ENCODE data around the gene PRKAR1A.

Gene PRKAR1A

DNA sequence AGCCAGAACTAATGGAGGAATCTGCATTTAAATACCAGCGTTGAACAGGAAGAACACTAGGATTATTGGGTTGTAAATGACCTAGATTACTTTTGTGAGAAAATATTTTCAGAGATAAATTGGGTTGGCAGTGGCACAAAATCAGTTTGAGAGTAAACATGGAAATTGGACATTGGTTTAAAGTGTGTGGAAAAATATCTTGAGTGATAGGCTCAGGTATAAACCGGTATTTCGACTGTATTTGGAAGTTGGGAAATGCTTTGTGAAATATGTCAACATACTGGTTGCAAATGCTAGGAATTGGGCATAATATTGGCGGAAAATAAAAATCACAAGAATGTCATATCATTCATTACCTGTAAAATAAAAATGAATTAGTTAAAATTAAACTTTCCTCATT, 15.1 kb downstream of the PRKAR1A start:
- ChIA-PET POLR2A (no interaction called here), CTCF (no interaction called here)
- TF ChIP-seq HDGF (IDR thresholded peaks at IDR 0.05; ENCODE audit: borderline replicate concordance), result no peak
- no peak for TF ChIP-seq FOXA1 (IDR thresholded peaks at IDR 0.05)
- no peak for TF ChIP-seq L3MBTL2 (conservative IDR thresholded peaks at IDR 0.05)
- TF ChIP-seq FOXK2 (IDR thresholded peaks at IDR 0.05), result no peak
- TF ChIP-seq CTBP1 (IDR thresholded peaks at IDR 0.05; ENCODE audit: borderline replicate concordance), result no peak
- TF ChIP-seq ZNF384 (IDR thresholded peaks at IDR 0.05), result no peak
- TF ChIP-seq SUZ12 (IDR thresholded peaks at IDR 0.05), result no peak
- TF ChIP-seq, protein P1, sequence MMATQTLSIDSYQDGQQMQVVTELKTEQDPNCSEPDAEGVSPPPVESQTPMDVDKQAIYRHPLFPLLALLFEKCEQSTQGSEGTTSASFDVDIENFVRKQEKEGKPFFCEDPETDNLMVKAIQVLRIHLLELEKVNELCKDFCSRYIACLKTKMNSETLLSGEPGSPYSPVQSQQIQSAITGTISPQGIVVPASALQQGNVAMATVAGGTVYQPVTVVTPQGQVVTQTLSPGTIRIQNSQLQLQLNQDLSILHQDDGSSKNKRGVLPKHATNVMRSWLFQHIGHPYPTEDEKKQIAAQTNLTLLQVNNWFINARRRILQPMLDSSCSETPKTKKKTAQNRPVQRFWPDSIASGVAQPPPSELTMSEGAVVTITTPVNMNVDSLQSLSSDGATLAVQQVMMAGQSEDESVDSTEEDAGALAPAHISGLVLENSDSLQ (IDR thresholded peaks at IDR 0.05), result no peak
- no peak for DNase-seq (ENCODE audit: extremely low spot score)

DNA sequence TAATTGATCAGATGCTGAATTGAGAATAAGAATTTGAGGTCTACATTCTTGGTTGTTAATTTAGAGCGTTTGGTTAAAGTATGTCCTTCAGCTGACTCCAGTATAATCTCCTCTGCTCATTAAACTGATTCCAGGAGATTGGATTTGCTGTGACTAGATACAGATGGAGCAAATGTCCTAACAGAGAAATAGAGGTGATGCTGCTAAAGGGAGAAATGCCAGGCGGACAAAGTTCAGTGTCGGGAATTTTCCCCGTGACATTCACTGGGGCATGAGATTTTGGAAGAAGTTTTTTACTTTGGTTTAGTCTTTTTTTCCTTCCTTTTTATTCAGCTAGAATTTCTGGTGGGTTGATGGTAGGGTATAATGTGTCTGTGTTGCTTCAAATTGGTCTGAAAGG, 19.0 kb downstream of the PRKAR1A start:
- ChIA-PET POLR2A (no interaction called here), CTCF (no interaction called here)
- no peak for DNase-seq (ENCODE audit: extremely low spot score)
- TF ChIP-seq, protein P1 (IDR thresholded peaks at IDR 0.05), result no peak
- TF ChIP-seq HDGF (IDR thresholded peaks at IDR 0.05; ENCODE audit: borderline replicate concordance), result no peak

DNA sequence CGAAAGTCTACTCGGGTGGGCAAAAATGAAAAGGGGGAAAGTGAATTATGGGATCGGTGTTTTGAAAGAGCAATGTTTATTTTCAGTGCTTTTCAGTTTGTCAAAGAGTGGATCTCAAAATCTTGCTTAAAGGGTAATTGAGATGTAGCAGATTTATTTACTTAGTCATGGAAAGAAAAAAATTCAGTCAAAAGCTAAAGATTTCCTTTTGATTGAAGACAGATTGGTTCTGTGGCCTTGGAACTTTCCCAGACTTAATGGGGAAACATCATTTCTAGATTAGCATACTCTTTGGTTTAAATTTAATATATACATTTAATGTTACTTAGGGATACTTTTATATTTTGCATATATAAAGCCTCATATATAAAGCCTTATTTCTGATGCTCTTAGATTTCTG, 20.6 kb downstream of the PRKAR1A start:
- TF ChIP-seq, protein P1 (IDR thresholded peaks at IDR 0.05), result no peak
- no peak for TF ChIP-seq TARDBP (IDR thresholded peaks at IDR 0.05)
- TF ChIP-seq ARNT (IDR thresholded peaks at IDR 0.05), result no peak
- no peak for TF ChIP-seq HDGF (IDR thresholded peaks at IDR 0.05; ENCODE audit: borderline replicate concordance)
- no peak for TF ChIP-seq NFRKB (IDR thresholded peaks at IDR 0.05)
- TF ChIP-seq BHLHE40 (IDR thresholded peaks at IDR 0.05; ENCODE audit: borderline replicate concordance), result no peak
- no peak for TF ChIP-seq CTBP1 (IDR thresholded peaks at IDR 0.05; ENCODE audit: borderline replicate concordance)
- no peak for TF ChIP-seq ZNF384 (IDR thresholded peaks at IDR 0.05)
- no peak for TF ChIP-seq SP1 (IDR thresholded peaks at IDR 0.05)
- TF ChIP-seq SUZ12 (IDR thresholded peaks at IDR 0.05), result no peak
- TF ChIP-seq ELF4 (IDR thresholded peaks at IDR 0.05), result no peak
- no peak for TF ChIP-seq FOXA1 (IDR thresholded peaks at IDR 0.05)
- TF ChIP-seq FOXK2 (IDR thresholded peaks at IDR 0.05), result no peak
- TF ChIP-seq LEF1 (IDR thresholded peaks at IDR 0.05; ENCODE audit: borderline replicate concordance), result no peak
- TF ChIP-seq FOXM1 (IDR thresholded peaks at IDR 0.05; ENCODE audit: borderline replicate concordance), result no peak
- TF ChIP-seq L3MBTL2 (conservative IDR thresholded peaks at IDR 0.05), result no peak
- ChIA-PET POLR2A (interaction anchor here (1.6 kb wide), 1 partner anchor 20 kb away, joined by 7 read pairs; the partner anchor contains the start of gene PRKAR1A), CTCF (no interaction called here)
- no peak for DNase-seq (ENCODE audit: extremely low spot score)

DNA sequence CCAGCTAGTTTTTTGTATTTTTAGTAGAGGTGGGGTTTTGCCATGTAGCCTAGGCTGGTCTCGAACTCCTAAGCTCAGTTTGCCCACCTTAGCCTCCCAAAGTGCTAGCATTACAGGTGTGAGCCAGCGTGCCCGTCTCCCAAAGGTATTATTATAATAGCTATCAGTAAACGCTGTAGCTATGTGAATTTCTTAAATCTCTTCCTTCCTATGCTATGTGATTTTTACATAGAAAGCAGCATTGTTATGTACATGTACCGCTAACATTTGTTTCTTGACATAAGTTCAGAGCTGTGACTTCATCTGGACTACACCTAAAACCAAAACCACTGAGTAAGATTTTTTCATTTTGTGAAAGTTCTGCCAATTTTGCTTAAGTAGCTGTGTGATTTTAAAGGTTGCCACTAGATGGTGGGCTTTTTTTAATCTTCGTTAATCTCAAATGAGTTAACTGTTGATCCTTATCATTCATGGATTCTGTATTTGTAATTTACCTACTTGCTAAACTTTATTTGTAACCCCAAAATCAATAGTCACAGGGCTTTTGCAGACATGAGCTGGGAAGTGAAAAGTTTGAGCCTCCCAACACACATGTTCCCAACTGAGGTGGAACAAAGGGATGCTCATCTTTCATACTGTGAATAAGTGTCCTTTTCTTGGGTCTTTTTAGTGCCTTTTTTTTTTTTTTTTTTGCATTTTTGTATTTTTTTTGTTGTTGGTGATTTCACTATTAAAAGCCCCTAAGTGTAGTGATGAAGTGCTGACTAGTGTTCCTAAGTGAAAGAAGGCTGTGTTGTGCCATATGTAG, 21.9 kb downstream of the PRKAR1A start:
- POLR2A ChIA-PET, result interaction anchor here (1.6 kb wide), 1 partner anchor 21 kb away, joined by 7 read pairs; the partner anchor contains the start of gene PRKAR1A
- TF ChIP-seq, protein P1 (IDR thresholded peaks at IDR 0.05), result no peak
- TF ChIP-seq L3MBTL2 (conservative IDR thresholded peaks at IDR 0.05) (no peak), FOXM1 (IDR thresholded peaks at IDR 0.05; ENCODE audit: borderline replicate concordance) (no peak), ARNT (IDR thresholded peaks at IDR 0.05) (no peak), TARDBP (IDR thresholded peaks at IDR 0.05) (no peak), SUZ12 (IDR thresholded peaks at IDR 0.05) (no peak), NFRKB (IDR thresholded peaks at IDR 0.05) (no peak), HDGF (IDR thresholded peaks at IDR 0.05; ENCODE audit: borderline replicate concordance) (no peak), SP1 (IDR thresholded peaks at IDR 0.05) (no peak), CTBP1 (IDR thresholded peaks at IDR 0.05; ENCODE audit: borderline replicate concordance) (no peak), BHLHE40 (IDR thresholded peaks at IDR 0.05; ENCODE audit: borderline replicate concordance) (no peak), LEF1 (IDR thresholded peaks at IDR 0.05; ENCODE audit: borderline replicate concordance) (no peak), ELF4 (IDR thresholded peaks at IDR 0.05) (no peak), FOXA1 (IDR thresholded peaks at IDR 0.05) (no peak), FOXK2 (IDR thresholded peaks at IDR 0.05) (no peak), ZNF384 (IDR thresholded peaks at IDR 0.05) (no peak)
- DNase-seq (ENCODE audit: extremely low spot score), result no peak

DNA sequence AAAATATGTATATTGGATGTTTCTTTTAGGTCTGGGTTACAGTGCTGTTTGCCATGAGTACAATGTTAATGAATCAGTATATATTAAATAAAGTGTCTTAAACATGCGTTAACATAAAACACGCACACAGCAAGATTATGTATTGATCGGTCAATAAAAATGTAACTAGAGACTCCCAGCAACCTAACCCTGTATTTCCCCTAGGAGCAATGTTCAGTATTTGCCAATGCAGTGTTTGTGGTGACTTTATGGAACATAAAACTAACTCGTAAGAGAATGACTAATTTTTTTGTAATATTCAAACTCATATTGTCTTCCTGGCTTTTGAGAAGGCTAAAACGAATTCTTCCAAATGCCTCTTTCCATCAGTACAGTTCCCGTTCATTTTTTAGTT, 22.5 kb downstream of the PRKAR1A start:
- DNase-seq (ENCODE audit: extremely low spot score), result no peak
- POLR2A ChIA-PET, result no interaction called here
- CTCF ChIA-PET, result interaction anchor here (1.0 to 1.2 kb wide), 2 partner anchors 79 to 217 kb away, joined by 3 to 9 read pairs; no protein-coding TSS in a partner anchor
- no peak for TF ChIP-seq HDGF (IDR thresholded peaks at IDR 0.05; ENCODE audit: borderline replicate concordance)
- TF ChIP-seq ARNT (IDR thresholded peaks at IDR 0.05), result no peak
- TF ChIP-seq TARDBP (IDR thresholded peaks at IDR 0.05), result no peak
- no peak for TF ChIP-seq SUZ12 (IDR thresholded peaks at IDR 0.05)
- TF ChIP-seq LEF1 (IDR thresholded peaks at IDR 0.05; ENCODE audit: borderline replicate concordance), result no peak
- no peak for TF ChIP-seq SP1 (IDR thresholded peaks at IDR 0.05)
- no peak for TF ChIP-seq NFRKB (IDR thresholded peaks at IDR 0.05)
- TF ChIP-seq ZNF384 (IDR thresholded peaks at IDR 0.05), result no peak
- no peak for TF ChIP-seq FOXA1 (IDR thresholded peaks at IDR 0.05)

More for the DNA sequence above, 21.9 kb downstream of the PRKAR1A start:
- CTCF ChIA-PET, result interaction anchor here (0.8 to 1.2 kb wide), 3 partner anchors 80 to 235 kb away, joined by 3 to 9 read pairs (median 4); no protein-coding TSS in a partner anchor
